Measurements from ENCODE around the gene ACTR1B.

GRCh38 chr2:97646977-97647376 lies 16.9 kb downstream of the ACTR1B start:
- TF ChIP-seq, protein P1, sequence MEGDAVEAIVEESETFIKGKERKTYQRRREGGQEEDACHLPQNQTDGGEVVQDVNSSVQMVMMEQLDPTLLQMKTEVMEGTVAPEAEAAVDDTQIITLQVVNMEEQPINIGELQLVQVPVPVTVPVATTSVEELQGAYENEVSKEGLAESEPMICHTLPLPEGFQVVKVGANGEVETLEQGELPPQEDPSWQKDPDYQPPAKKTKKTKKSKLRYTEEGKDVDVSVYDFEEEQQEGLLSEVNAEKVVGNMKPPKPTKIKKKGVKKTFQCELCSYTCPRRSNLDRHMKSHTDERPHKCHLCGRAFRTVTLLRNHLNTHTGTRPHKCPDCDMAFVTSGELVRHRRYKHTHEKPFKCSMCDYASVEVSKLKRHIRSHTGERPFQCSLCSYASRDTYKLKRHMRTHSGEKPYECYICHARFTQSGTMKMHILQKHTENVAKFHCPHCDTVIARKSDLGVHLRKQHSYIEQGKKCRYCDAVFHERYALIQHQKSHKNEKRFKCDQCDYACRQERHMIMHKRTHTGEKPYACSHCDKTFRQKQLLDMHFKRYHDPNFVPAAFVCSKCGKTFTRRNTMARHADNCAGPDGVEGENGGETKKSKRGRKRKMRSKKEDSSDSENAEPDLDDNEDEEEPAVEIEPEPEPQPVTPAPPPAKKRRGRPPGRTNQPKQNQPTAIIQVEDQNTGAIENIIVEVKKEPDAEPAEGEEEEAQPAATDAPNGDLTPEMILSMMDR (conservative IDR thresholded peaks at IDR 0.05; ENCODE audit: low read depth in 2 of 2), result no peak
- TF ChIP-seq POLR2AphosphoS5 (IDR thresholded peaks at IDR 0.05; ENCODE audit: low read depth), result no peak
- TF ChIP-seq, protein P2, sequence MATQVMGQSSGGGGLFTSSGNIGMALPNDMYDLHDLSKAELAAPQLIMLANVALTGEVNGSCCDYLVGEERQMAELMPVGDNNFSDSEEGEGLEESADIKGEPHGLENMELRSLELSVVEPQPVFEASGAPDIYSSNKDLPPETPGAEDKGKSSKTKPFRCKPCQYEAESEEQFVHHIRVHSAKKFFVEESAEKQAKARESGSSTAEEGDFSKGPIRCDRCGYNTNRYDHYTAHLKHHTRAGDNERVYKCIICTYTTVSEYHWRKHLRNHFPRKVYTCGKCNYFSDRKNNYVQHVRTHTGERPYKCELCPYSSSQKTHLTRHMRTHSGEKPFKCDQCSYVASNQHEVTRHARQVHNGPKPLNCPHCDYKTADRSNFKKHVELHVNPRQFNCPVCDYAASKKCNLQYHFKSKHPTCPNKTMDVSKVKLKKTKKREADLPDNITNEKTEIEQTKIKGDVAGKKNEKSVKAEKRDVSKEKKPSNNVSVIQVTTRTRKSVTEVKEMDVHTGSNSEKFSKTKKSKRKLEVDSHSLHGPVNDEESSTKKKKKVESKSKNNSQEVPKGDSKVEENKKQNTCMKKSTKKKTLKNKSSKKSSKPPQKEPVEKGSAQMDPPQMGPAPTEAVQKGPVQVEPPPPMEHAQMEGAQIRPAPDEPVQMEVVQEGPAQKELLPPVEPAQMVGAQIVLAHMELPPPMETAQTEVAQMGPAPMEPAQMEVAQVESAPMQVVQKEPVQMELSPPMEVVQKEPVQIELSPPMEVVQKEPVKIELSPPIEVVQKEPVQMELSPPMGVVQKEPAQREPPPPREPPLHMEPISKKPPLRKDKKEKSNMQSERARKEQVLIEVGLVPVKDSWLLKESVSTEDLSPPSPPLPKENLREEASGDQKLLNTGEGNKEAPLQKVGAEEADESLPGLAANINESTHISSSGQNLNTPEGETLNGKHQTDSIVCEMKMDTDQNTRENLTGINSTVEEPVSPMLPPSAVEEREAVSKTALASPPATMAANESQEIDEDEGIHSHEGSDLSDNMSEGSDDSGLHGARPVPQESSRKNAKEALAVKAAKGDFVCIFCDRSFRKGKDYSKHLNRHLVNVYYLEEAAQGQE (IDR thresholded peaks at IDR 0.05; ENCODE audit: unreplicated experiment), result no peak
- no peak for TF ChIP-seq EZH2phosphoT487 (IDR thresholded peaks at IDR 0.05; ENCODE audit: unreplicated experiment)
- TF ChIP-seq EZH2 (IDR thresholded peaks at IDR 0.05; ENCODE audit: low read depth, unreplicated experiment), result no peak

Data from GM23338 (cell line).